ENCODE results near the gene TESK1.
"Not testable (repeated sequence)": the region's sequence is repeated elsewhere in the genome, so short reads cannot be mapped to it uniquely, and the experiment has no call there.

Gene TESK1

GRCh38 chr9:35616681-35617459 lies 11.8 kb downstream of the TESK1 start:
- DNase-seq = no peak

GRCh38 chr9:35617548-35617947 lies 12.5 kb downstream of the TESK1 start:
- no peak for DNase-seq

- DNase-seq = no peak
Measured at GRCh38 chr9:35618325-35618727, 13.3 kb downstream of the TESK1 start, which contains the start of gene CD72. TSS of gene CD72 (minus strand) at chr9:35618413. CDS start at chr9:35618303, 110 bp downstream.

- DNase-seq = no peak
Measured at GRCh38 chr9:35618854-35619799, 14.1 kb downstream of the TESK1 start.

GRCh38 chr9:35619800-35620158 lies 14.7 kb downstream of the TESK1 start:
- DNase-seq = no peak

GRCh38 chr9:35627575-35627974 lies 22.5 kb downstream of the TESK1 start:
- no peak for DNase-seq

GRCh38 chr9:35628389-35628991 lies 23.4 kb downstream of the TESK1 start:
- no peak for DNase-seq

GRCh38 chr9:35629597-35629996 lies 24.5 kb downstream of the TESK1 start:
- DNase-seq = no peak

GRCh38 chr9:35635730-35636129 lies 30.7 kb downstream of the TESK1 start:
- DNase-seq = no peak

- no peak for DNase-seq
Measured at GRCh38 chr9:35636135-35636876, 31.2 kb downstream of the TESK1 start.

GRCh38 chr9:35636877-35637246 lies 31.8 kb downstream of the TESK1 start:
- not testable (repeated sequence) for DNase-seq

- not testable (repeated sequence) for DNase-seq
Measured at GRCh38 chr9:35637427-35637955, 32.4 kb downstream of the TESK1 start.

GRCh38 chr9:35638751-35639150 lies 33.7 kb downstream of the TESK1 start:
- not testable (repeated sequence) for DNase-seq

- DNase-seq = not testable (repeated sequence)
Measured at GRCh38 chr9:35639225-35639624, 34.2 kb downstream of the TESK1 start.

GRCh38 chr9:35639631-35640030 lies 34.6 kb downstream of the TESK1 start:
- no peak for DNase-seq

GRCh38 chr9:35640431-35640830 lies 35.4 kb downstream of the TESK1 start:
- not testable (repeated sequence) for DNase-seq

GRCh38 chr9:35641478-35641877 lies 36.4 kb downstream of the TESK1 start:
- DNase-seq = not testable (repeated sequence)

- no peak for DNase-seq
Measured at GRCh38 chr9:35643046-35643445, 38.0 kb downstream of the TESK1 start.

- DNase-seq = not testable (repeated sequence)
Measured at GRCh38 chr9:35645736-35646135, 40.7 kb downstream of the TESK1 start.

- no peak for DNase-seq
Measured at GRCh38 chr9:35646153-35646532, 41.1 kb downstream of the TESK1 start.

- DNase-seq = peak; percentile 57
Measured at GRCh38 chr9:35646533-35647265, 41.6 kb downstream of the TESK1 start.
